Forelimb muscle (tissue), 1 donor: ENCODE data around the gene GIMAP8. TPM values are rescaled to one million over a fixed set of nuclear protein-coding genes. Genes with fewer than 3 reads are reported as not detected.
"Not testable (repeated sequence)": the region's sequence is repeated elsewhere in the genome, so short reads cannot be mapped to it uniquely, and the experiment has no call there.

ENCODE experiments used
- DNase-seq: peaks from one replicate; pipeline ENCODE4 v3.0.0-alpha.2; 2013; ENCODE audit warnings: low read depth
- polyA plus RNA-seq: library from polyadenylated mRNA; unstranded; fragments of 120-200 nt; gene quantifications from one replicate; pipeline ENCODE4 v1.2.1, GENCODE V29; 2013; ENCODE audit not compliant: insufficient read length

The GIMAP8 gene
- polyA plus RNA-seq, 1 donor, result 6.1 TPM

DNA sequence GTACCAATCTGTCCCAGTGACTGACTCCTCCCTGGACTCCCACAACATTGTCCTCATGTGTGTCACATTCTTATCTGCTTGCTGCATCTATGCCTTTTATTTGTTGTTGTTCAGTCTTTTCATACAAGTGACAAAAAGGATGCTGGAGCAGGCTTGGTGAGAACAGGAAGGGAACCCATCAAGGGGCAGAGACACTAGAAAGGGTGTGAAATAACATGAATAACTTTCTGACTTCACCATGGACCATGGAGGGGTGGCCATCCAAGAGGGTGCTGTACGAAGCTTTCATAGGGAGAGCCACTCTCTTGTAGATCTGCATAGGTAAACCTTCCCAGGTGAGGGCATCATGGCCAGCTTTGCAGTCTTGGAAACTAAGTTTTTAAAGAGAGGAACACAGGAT, 14.5 kb downstream of the GIMAP8 start:
- DNase-seq, result no peak

DNA sequence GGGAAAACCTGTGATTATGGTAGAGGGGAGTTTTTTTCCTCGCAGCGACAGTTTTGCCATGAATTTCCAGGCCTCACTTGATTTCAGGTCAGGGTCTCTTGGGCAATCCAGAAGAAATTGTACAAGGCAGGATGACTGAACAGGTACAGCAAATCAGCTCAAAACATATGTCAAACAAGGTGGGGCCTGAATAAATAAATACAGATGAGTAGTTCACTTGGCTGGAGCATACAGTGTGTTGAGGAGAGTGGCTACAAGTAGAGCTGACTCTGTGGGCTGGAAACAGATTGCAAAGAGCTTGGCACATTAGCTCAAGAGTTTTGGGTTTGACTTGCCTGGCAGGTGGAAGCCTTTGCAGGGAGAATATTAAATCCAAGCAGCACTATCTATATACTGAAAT, 15.0 kb downstream of the GIMAP8 start:
- no peak for DNase-seq

DNA sequence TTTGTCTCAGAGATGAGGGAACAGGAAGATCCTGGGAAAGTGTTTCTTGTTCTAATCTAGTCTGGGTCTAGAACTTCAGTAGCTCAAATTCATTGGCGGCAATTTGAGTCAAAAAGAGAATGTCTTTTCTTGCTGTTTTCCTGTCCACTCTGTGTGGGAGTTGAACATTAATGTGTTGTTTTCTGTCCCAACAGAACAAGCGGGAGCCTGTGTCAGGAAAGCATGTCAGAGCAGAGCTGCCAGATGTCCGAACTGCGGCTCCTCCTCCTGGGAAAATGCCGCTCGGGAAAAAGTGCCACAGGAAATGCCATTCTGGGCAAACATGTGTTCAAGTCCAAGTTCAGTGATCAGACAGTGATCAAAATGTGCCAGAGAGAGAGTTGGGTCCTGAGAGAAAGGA, 16.0 kb downstream of the GIMAP8 start:
- no peak for DNase-seq

DNA sequence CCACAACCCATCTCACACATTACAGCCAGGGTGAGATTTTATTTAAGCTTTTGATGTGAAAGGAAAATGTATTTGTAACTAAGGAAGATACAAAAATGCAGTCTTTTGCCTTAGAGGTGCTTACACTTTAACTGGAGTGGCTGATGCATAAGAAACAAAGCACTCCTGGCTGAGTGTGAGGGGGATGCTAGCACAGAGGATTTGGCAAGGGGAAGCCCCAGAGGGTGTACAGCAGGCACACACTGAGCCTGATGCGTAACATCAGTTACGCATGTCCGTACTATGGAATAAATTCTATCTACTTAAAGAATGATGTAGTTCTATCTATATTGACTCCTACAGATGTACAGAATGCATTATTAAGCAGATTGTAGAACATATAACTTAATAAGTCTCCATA, 17.8 kb downstream of the GIMAP8 start:
- no peak for DNase-seq

- no peak for DNase-seq
Observed at GRCh38 chr7:150471886-150472285, 21.5 kb downstream of the GIMAP8 start.

DNA sequence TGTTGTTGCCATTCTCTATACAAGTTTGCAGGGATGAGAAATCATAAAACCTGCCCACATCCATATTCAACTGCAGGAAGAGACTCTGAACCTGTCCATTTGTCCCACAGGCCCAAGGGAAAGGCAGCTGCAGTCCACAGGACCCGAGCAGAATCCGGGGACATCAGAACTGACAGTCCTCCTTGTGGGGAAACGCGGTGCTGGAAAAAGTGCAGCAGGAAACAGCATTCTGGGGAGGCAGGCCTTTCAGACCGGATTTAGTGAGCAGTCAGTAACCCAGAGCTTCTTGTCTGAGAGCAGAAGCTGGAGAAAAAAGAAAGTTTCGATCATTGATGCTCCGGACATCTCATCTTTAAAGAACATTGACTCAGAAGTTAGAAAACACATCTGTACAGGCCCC, 23.5 kb downstream of the GIMAP8 start:
- no peak for DNase-seq

GRCh38 chr7:150476285-150476684, 25.9 kb downstream of the GIMAP8 start:
- no peak for DNase-seq

DNA sequence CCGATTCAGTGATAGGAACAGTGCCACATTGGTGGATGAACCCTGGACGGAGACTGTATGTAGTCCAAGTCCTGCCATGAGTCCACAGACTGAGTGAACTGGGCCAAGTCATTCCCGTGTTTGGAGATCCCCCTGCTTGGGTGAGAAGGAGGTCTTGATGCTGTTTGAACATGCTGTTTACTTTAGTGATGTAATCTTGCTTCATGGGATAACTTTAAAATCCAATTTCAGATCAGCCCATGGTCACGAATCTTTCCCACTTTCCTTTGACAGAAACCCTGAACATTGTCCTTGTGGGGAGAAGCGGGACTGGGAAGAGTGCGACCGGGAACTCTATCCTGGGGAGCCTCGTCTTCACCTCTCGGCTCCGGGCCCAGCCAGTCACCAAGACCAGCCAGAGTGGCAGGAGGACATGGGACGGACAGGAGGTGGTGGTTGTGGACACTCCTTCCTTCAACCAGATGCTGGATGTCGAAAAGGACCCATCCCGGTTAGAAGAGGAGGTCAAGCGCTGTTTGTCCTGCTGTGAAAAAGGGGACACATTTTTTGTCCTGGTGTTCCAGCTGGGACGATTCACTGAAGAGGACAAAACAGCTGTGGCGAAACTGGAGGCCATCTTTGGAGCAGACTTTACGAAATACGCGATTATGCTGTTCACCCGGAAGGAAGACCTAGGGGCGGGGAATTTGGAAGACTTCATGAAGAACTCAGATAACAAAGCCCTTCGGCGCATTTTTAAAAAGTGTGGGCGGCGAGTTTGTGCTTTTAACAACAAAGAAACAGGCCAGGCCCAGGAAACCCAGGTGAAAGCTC, 26.6 kb downstream of the GIMAP8 start:
- DNase-seq, result no peak

GRCh38 chr7:150479023-150479716, 28.7 kb downstream of the GIMAP8 start:
- DNase-seq, result no peak

GRCh38 chr7:150481186-150481920, 30.9 kb downstream of the GIMAP8 start:
- DNase-seq, result no peak

DNA sequence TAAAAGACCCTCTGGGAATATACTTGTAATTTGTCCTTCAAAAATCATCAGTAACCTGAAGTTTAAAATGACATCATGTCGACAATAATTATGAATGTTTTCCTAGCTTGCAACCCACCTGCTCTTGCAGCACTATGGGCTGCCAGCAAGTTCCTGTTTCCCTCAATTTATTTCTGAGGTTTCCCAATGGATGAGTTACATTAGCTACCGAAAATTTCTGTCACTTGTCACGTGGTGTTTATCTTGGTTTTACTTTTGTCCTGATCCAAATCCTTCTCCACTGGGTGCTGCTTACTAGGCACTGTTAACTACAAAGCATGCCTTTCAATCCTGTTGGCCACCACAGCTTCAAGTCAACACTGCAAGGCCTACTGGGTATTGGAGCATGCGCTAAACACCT, 31.5 kb downstream of the GIMAP8 start:
- DNase-seq, result no peak

DNA sequence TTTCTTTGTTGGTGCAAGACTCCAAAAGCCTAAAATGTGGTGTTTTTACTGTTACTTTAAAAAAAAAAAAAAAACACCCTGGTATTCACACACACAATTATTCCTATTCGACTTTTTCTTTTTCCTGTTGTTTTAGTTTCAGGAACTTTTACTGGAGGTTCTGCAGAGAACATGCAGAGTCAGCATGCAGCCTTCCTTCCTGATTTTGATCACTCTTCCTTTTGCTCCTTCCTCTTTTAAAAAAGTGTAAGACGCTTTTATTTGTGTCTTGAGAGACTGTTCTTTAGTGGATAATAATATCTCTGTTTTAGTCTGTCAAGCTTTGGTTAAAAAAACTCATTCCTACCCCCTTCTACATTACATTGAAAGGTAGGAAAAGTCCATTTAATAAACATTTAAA, 33.1 kb downstream of the GIMAP8 start:
- DNase-seq, result not testable (repeated sequence)

GRCh38 chr7:150484071-150484470, 33.6 kb downstream of the GIMAP8 start:
- not testable (repeated sequence) for DNase-seq

- no peak for DNase-seq
Observed at GRCh38 chr7:150487625-150488024, 37.2 kb downstream of the GIMAP8 start.

GRCh38 chr7:150489782-150490181, 39.4 kb downstream of the GIMAP8 start:
- no peak for DNase-seq

DNA sequence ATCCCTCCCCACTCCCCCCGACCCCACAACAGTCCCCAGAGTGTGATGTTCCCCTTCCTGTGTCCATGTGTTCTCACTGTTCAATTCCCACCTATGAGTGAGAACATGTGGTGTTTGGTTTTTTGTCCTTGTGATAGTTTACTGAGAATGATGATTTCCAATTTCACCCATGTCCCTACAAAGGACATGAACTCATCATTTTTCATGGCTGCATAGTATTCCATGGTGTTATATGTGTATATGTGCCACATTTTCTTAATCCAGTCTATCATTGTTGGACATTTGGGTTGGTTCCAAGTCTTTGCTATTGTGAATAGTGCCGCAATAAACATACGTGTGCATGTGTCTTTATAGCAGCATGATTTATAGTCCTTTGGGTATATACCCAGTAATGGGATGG, 43.0 kb downstream of the GIMAP8 start:
- DNase-seq, result not testable (repeated sequence)

GRCh38 chr7:150502519-150502918, 52.1 kb downstream of the GIMAP8 start:
- DNase-seq, result no peak

DNA sequence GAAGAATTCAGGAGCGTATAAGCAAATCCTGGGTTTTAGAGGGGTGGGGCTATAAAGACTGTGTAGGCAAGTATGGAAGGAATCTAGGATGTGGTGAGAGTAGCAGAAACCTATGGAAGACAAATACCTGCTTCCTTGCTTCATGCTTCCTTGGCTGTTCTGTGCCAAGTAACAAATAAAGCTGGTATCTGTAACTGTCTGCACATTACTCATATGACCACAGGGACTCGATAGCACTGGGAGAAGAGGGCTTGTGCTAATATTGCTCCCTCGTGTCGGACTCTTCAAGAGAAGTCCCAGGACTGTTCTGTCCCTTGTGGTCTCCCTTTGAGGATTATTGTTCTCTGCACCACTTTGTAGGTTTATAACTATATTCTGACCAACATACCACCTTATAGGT, 52.7 kb downstream of the GIMAP8 start:
- DNase-seq, result no peak

DNA sequence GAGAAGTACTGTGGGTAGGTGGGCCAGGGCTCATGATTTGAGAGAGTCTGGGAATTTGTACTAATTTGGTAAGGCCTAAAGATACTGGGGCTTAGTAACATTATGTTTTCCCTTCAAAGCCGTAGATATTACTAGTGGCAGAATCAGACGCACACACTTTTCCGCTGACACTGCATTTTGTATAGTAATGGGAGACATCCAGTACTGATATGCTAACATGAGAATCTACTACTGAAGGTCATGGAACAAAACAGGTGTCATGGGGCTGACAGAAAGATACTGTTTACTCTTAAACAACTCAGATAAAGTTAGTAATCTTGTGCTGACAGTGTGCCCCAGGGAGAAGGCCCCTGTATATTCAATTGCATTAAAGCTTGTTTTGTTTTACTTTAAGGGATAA, 53.2 kb downstream of the GIMAP8 start:
- DNase-seq, result no peak

- DNase-seq, result no peak
Observed at GRCh38 chr7:150507947-150508602, 57.6 kb downstream of the GIMAP8 start.

DNA sequence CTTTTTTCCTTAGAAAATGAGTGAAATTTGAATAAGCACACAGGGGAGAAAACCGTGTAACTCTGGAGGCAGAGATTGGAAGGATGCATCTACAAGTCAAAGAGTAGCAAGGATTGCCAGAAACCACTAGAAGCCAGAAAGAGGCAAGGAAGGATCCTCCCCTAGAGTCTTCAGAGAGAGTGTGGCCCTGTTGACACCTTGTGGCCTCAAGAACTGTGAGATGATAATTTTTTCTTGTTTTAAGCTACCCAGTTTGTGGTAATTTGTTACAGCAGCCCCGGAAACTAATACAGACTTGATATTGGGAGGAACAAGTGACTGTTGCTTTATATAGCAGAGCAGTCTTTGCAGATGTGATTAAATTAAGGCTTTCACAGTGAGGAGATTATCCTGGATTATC, 60.6 kb downstream of the GIMAP8 start:
- DNase-seq, result no peak

GRCh38 chr7:150513758-150514157, 63.3 kb downstream of the GIMAP8 start:
- DNase-seq, result no peak
